ENCODE data around the gene ZNF823. TPM values are rescaled to one million over a fixed set of nuclear protein-coding genes. Genes with fewer than 3 reads are reported as not detected.
"Not testable (repeated sequence)": the region's sequence is repeated elsewhere in the genome, so short reads cannot be mapped to it uniquely, and the experiment has no call there.

ZNF823 gene
- total and polyA plus RNA-seq, 7 donors: 1.5 to 4.3 (median 2.5) TPM

GRCh38 chr19:11781295-11782057 is 42.7 kb upstream of the ZNF823 start:
- Histone ChIP-seq H3K27ac (no peak overlapping the region), H3K36me3 (ENCODE audit: insufficient read depth in 1 of 2, low read depth in 1 of 2) (peaks cover 31 to 48% of the 10 kb centered on the region in 2 donors), H3K27me3 (ENCODE audit: insufficient read depth in 3 of 3, low read length in 2 of 3) (no peaks in the 10 kb centered on the region), H3K4me3 (no peak overlapping the region), H3K4me1 (no peaks in the 10 kb centered on the region), H3K9me3 (peaks cover 76% of the 10 kb centered on the region)
- ATAC-seq: no peak
- no peak for DNase-seq
- TF ChIP-seq, protein P1, sequence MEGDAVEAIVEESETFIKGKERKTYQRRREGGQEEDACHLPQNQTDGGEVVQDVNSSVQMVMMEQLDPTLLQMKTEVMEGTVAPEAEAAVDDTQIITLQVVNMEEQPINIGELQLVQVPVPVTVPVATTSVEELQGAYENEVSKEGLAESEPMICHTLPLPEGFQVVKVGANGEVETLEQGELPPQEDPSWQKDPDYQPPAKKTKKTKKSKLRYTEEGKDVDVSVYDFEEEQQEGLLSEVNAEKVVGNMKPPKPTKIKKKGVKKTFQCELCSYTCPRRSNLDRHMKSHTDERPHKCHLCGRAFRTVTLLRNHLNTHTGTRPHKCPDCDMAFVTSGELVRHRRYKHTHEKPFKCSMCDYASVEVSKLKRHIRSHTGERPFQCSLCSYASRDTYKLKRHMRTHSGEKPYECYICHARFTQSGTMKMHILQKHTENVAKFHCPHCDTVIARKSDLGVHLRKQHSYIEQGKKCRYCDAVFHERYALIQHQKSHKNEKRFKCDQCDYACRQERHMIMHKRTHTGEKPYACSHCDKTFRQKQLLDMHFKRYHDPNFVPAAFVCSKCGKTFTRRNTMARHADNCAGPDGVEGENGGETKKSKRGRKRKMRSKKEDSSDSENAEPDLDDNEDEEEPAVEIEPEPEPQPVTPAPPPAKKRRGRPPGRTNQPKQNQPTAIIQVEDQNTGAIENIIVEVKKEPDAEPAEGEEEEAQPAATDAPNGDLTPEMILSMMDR (IDR thresholded peaks at IDR 0.05): no peak
- intact Hi-C loops (cut with DNase I): loop anchor here in 1 of 2 donors (10.0 kb wide), 1 partner anchor 107 kb away; no protein-coding TSS in a partner anchor
- 94 to 97% (median 95%) methylated on average over 5 of the region's 5 CpGs for WGBS, 3 donors

DNA sequence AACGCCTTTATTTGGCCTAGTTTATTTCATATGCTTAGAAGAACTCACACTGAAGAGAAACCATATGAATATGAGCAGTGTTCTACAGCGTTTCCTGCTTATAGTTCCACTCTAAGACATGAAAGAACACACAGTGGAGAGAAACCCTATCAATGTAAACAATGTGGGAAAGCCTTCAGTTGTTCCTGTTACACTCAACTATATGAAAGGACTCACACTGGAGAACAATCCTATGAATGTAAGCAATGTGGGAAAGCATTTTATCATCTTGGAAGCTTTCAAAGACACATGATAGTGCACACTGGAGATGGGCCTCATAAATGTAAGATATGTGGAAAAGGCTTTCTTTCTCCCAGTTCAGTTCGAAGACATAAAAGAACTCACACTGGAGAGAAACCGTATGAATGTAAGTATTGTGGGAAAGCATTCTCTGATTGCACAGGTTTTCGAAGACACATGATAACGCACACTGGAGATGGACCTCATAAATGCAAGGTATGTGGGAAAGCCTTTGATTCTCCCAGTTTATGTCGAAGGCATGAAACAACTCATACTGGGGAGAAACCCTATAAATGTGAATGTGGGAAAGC is 41.8 kb upstream of the ZNF823 start:
- Histone ChIP-seq H3K4me1 (no peaks in the 10 kb centered on the region), H3K9me3 (peaks cover 69% of the 10 kb centered on the region), H3K36me3 (ENCODE audit: insufficient read depth in 1 of 2, low read depth in 1 of 2) (peaks cover 31 to 48% of the 10 kb centered on the region in 2 donors), H3K4me3 (no peak overlapping the region), H3K27ac (no peak overlapping the region), H3K27me3 (ENCODE audit: insufficient read depth in 3 of 3, low read length in 2 of 3) (no peaks in the 10 kb centered on the region)
- DNase-seq (no peak), ATAC-seq (no peak)
- 97 to 99% (median 99%) methylated on average over 7 of the region's 7 CpGs for WGBS, 3 donors
- TF ChIP-seq, protein P1 (IDR thresholded peaks at IDR 0.05): no peak
- intact Hi-C loops (cut with DNase I): loop anchor here in 1 of 2 donors (10.0 kb wide), 1 partner anchor 106 kb away; no protein-coding TSS in a partner anchor

DNA sequence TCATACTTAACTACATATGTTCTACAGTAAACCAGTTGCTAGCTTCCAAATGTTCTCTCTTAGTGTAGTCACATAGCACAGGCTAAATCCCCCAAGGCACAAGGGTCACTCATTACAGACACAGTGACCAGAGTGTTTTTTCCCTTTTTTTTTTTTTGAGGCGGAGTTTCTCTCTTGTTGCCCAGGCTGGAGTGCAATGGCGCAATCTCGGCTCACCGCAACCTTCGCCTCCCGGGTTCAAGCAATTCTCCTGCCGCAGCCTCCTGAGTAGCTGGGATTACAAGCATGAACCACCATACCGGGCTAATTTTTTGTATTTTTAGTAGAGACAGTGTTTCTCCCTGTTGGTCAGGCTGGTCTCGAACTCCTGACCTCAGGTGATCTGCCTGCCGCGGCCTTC is 37.9 kb upstream of the ZNF823 start:
- H3K4me3 ChIP-seq; DNase-seq; H3K27ac ChIP-seq; H3K27me3 ChIP-seq (ENCODE audit: insufficient read depth in 3 of 3, low read length in 2 of 3); ATAC-seq; intact Hi-C loops (cut with DNase I); H3K4me1 ChIP-seq: not testable (repeated sequence)
- Histone ChIP-seq H3K9me3 (peaks cover 50% of the 10 kb centered on the region), H3K36me3 (ENCODE audit: insufficient read depth in 1 of 2, low read depth in 1 of 2) (peaks cover 27 to 42% of the 10 kb centered on the region in 2 donors)
- WGBS, 3 donors: 96 to 99% (median 97%) methylated on average over 11 of the region's 11 CpGs

DNA sequence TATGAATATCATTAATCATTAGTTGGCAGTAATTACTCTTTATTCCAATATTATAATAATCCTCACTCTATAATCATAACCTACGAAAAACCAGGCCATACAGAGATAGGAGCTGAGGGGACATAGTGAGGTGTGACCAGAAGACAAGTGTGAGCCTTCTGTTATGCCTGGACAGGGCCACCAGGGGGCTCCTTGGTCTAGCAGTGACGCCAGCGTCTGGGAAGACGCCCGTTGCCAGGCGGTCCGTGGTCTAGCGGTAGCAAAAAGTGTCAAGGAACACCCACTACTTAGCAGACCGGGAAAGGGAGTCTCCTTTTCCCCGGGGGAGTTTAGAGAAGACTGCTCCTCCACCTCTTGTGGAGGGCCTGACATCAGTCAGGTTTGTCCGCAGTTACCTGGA is 32.8 kb upstream of the ZNF823 start:
- H3K4me1 ChIP-seq: not testable (repeated sequence)
- 68 to 83% (median 71%) methylated on average over 11 of the region's 11 CpGs for WGBS, 3 donors

GRCh38 chr19:11769995-11770394 is 31.2 kb upstream of the ZNF823 start:
- no peaks in the 10 kb centered on the region for H3K27me3 ChIP-seq (ENCODE audit: insufficient read depth in 3 of 3, low read length in 2 of 3)
- intact Hi-C loops (cut with DNase I): no loop called here
- ATAC-seq (no peak), DNase-seq (no peak)
- H3K36me3 ChIP-seq (ENCODE audit: insufficient read depth in 1 of 2, low read depth in 1 of 2): no peaks in the 10 kb centered on the region
- peaks cover 5% of the 10 kb centered on the region for H3K4me1 ChIP-seq
- H3K9me3 ChIP-seq: peaks cover 14% of the 10 kb centered on the region
- H3K27ac ChIP-seq: no peak overlapping the region
- no peak overlapping the region for H3K4me3 ChIP-seq
- 96% methylated on average over 4 of the region's 4 CpGs for WGBS, 3 donors
- TF ChIP-seq, protein P1 (IDR thresholded peaks at IDR 0.05): no peak

More for the DNA sequence above, 32.8 kb upstream of the ZNF823 start:
- H3K27ac ChIP-seq; DNase-seq; H3K27me3 ChIP-seq (ENCODE audit: insufficient read depth in 3 of 3, low read length in 2 of 3); ATAC-seq; intact Hi-C loops (cut with DNase I); H3K36me3 ChIP-seq (ENCODE audit: insufficient read depth in 1 of 2, low read depth in 1 of 2); H3K4me3 ChIP-seq: not testable (repeated sequence)
- peaks cover 19% of the 10 kb centered on the region for H3K9me3 ChIP-seq
